Iris pigment epithelial cell (primary cell): ENCODE data around the gene ZMYND12.
A peak's percentile ranks its signal among the peaks of the same experiment; 100 is the strongest.

ENCODE experiments used
- DNase-seq: peaks from one replicate; pipeline ENCODE4 v3.0.0-alpha.2; 2011; ENCODE audit warnings: low read depth

The ZMYND12 gene

GRCh38 chr1:42392255-42392654 is 63.6 kb downstream of the ZMYND12 start:
- no peak for DNase-seq

DNA sequence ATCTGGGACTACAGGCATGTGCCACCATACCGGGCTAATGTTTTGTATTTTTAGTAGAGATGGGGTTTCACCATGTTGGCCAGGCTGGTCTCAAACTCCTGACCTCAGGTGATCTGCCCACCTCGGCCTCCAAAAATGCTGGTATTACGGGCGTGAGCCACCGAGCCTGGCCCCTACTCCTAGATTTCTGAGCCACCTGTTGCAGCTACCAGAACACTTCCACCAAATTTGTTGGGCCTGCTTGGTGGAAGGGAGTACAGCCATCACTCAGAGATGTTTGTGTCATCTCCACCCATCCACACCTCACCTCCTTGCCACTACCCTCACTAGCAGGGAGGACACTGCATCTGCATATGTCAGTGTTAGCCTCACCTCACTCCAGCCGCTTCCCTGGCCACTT is 69.8 kb downstream of the ZMYND12 start:
- DNase-seq = no peak

DNA sequence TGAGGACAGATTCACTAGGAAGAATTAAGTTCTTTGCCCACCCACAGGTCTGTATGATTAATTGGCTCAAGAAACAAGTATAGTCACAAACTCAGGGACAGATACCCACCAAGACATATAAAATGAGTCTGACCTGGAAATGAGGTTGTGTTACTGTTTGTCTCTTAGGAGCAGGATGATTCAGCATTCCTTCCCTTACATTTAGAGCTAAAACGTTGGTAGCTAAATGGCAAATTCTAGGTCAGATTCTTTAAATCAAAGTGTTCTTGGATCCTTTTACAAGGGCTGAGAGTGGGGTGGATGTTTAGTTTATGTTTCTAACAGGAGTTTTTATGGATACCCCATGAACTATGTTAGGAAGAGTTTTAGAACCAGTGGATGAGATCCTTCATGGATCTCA is 70.5 kb downstream of the ZMYND12 start:
- DNase-seq = peak; percentile 52

DNA sequence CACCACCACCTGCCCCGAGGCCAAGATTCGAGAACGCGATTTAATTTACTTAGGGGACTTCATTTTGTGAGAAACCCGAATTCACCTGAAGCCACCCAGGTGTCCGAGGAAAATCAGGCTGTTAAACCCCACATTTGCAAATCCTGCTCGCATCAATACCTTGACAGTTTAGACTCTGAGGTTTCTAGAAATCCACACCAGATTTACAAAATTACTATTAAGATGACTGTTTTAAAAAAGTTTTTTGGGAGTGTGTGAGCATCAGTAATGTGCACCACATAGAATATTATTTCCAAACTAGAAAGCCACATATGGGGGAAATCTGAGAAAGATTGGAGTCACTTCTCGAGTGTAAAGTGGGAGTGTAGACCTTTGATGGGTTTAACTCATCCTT is 74.5 kb downstream of the ZMYND12 start:
- DNase-seq = no peak

DNA sequence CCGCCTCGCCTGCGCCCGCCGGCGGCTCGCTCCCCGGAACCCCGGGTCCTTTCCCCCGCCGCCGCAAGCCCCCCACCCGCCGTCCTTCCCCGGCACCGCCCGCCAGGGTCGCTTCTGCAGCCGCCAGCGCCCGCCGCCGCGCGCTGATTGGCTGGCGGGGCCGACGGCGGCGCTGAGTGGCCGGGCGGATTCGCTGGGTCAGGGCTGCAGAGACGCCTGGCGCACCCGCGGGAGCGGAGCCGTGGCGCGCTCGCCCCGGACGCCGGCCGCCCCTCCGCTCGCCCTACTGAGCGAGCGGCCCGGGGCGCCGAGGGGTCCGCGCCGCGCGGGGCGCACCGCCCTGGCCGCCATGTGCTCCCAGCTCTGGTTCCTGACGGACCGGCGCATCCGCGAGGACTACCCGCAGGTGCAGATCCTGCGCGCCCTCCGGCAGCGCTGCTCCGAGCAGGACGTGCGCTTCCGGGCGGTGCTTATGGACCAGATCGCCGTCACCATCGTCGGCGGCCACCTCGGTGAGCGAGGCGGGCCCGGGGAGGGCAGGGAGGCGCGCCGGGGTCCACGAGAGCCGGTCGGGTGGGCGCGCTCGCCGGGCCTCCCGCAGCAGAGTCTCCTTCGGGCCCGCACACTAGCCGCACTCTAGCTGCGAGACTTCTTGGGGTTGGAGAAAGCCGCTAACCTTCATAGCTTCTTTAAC is 75.1 kb downstream of the ZMYND12 start, which contains the start of gene RIMKLA:
RIMKLA (plus strand) TSS at position 207 of the 694 bp plus-strand sequence; CDS start at position 350, 143 bp downstream.
- DNase-seq = peak; percentile 31
